Measurements from ENCODE around the gene ALPK3. TPM values are rescaled to one million over a fixed set of nuclear protein-coding genes. Genes with fewer than 3 reads are reported as not detected.

Gene ALPK3
- total RNA-seq: 10 to 100 TPM in 1 of 5 donors, 1 to 10 TPM in 3, under 1 TPM in 1; 0.58 to 17.9 (median 8.1) TPM
- polyA plus RNA-seq: 1 to 10 TPM in 2 of 3 donors, under 1 TPM in 1; 0.76 to 4.7 (median 1.7) TPM
- long read RNA-seq, donor 1: 0 reads
- long read RNA-seq, donor 2: 0 reads
- long read RNA-seq, donor 3: 0 reads
- long read RNA-seq, donor 4: 0 reads
- long read RNA-seq, donor 5: 0 reads
- long read RNA-seq, donor 6, partial matches to known transcripts: 10 of 11 reads
- long read RNA-seq, donor 6, other reads (novel, unspliced or antisense): 0 of 11 reads
- long read RNA-seq, donor 7: 0 reads
- long read RNA-seq, donor 8: 0 reads
- long read RNA-seq, donor 9: 0 reads
- long read RNA-seq, donor 10: 0 reads

- intact Hi-C loops (cut with DNase I; ENCODE audit: low total_unique reads): no loop called here
- peak within 1 kb of the TSS; percentile 22 to 93 (median 77) for H3K27ac ChIP-seq
- H3K27me3 ChIP-seq: peaks cover 0 to 3% (median 0%) of the 10 kb centered on the region in 3 donors
- peaks cover 29 to 52% (median 43%) of the 10 kb centered on the region in 4 donors for H3K4me1 ChIP-seq
- TF ChIP-seq POLR2AphosphoS5 (IDR thresholded peaks at IDR 0.05): no peak
- no peak for TF ChIP-seq POLR2A (IDR thresholded peaks at IDR 0.05)
- TF ChIP-seq EP300 (IDR thresholded peaks at IDR 0.05): no peak
- TF ChIP-seq CTCF (IDR thresholded peaks at IDR 0.05): no peak
- H3K36me3 ChIP-seq: no peaks in the 10 kb centered on the region
- 25 to 74% (median 34%) methylated on average over 10 to 63 of the region's 63 CpGs for WGBS, 5 donors
- DNase-seq: peak; percentile 47 to 89
- peak within 1 kb of the TSS; percentile 33 to 46 (median 42) for H3K4me3 ChIP-seq
- no peaks in the 10 kb centered on the region for H3K9me3 ChIP-seq
These were observed at the start of gene ALPK3 for GRCh38 chr15:84816694-84817465. ALPK3 (plus strand) TSS chr15:84817356; CDS start chr15:84817453, 97 bp downstream.

- peak overlapping the region in 1 of 5 donors; percentile 34 for H3K27ac ChIP-seq
- H3K4me1 ChIP-seq: peaks cover 0 to 37% (median 11%) of the 10 kb centered on the region in 4 donors
- no peaks in the 10 kb centered on the region for H3K27me3 ChIP-seq
- intact Hi-C loops (cut with DNase I; ENCODE audit: low total_unique reads): no loop called here
- DNase-seq: no peak
- no peak overlapping the region for H3K4me3 ChIP-seq
- H3K9me3 ChIP-seq: no peaks in the 10 kb centered on the region
- WGBS, 5 donors: 57 to 82% (median 66%) methylated on average over 5 of the region's 5 CpGs
- H3K36me3 ChIP-seq: peaks cover 12 to 54% (median 42%) of the 10 kb centered on the region in 4 donors
- TF ChIP-seq CTCF (IDR thresholded peaks at IDR 0.05) (no peak), POLR2A (IDR thresholded peaks at IDR 0.05) (no peak), POLR2AphosphoS5 (IDR thresholded peaks at IDR 0.05) (no peak), EP300 (IDR thresholded peaks at IDR 0.05) (no peak)
These were observed 45.1 kb upstream of the ALPK3 start for GRCh38 chr15:84772031-84772430.

- peak overlapping the region in 1 of 5 donors; percentile 34 for H3K27ac ChIP-seq
These were observed 44.7 kb upstream of the ALPK3 start for GRCh38 chr15:84772467-84772866.

More at GRCh38 chr15:84772467-84772866, 44.7 kb upstream of the ALPK3 start:
- H3K9me3 ChIP-seq: no peaks in the 10 kb centered on the region
- peaks cover 0 to 37% (median 11%) of the 10 kb centered on the region in 4 donors for H3K4me1 ChIP-seq
- DNase-seq: no peak
- TF ChIP-seq CTCF (IDR thresholded peaks at IDR 0.05) (no peak), EP300 (IDR thresholded peaks at IDR 0.05) (no peak), POLR2A (IDR thresholded peaks at IDR 0.05) (no peak), POLR2AphosphoS5 (IDR thresholded peaks at IDR 0.05) (no peak)
- WGBS, 5 donors: 60 to 73% (median 60%) methylated on average over 2 of the region's 2 CpGs
- peaks cover 11 to 49% (median 38%) of the 10 kb centered on the region in 4 donors for H3K36me3 ChIP-seq
- H3K4me3 ChIP-seq: no peak overlapping the region
- H3K27me3 ChIP-seq: no peaks in the 10 kb centered on the region
- intact Hi-C loops (cut with DNase I; ENCODE audit: low total_unique reads): no loop called here

Measured in stomach (tissue), 19 donors.